DMS53 treated with DMSO at 0.1 percent for 48 hours (cell line): Measurements from ENCODE around the gene TRERF1.

Experiments used
- DNase-seq: peaks from one replicate; lab custom pipeline; 2025; ENCODE audit not compliant: unreplicated experiment; lab: John Stamatoyannopoulos, UW

The TRERF1 gene

DNA sequence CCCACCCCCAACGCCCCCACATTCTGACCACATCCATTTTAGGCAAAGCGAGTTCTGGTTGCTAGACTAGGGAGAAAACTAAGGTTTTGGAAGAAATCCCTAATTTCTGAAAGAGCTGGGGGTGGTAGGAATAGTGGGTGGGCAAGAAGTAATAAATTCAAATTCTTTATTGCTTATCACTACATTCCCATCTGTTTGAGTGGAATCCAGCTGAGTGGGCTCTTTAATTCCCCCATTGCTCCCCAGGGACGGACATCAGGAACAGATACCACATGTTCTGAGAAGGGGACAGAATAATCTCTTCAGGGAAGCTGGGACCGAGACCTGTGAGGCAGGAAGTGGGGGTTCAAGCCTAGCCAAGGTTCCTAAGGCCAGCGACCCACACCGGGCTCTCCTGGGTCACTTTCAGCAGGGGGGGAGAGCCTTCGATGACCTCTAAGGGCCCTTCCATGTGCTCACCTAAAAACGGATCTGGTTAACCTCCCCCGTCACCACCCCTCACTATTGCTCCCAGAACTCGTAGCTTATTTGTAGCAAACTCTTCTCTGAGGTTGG, 191.8 kb downstream of the TRERF1 start:
- no peak for DNase-seq

DNA sequence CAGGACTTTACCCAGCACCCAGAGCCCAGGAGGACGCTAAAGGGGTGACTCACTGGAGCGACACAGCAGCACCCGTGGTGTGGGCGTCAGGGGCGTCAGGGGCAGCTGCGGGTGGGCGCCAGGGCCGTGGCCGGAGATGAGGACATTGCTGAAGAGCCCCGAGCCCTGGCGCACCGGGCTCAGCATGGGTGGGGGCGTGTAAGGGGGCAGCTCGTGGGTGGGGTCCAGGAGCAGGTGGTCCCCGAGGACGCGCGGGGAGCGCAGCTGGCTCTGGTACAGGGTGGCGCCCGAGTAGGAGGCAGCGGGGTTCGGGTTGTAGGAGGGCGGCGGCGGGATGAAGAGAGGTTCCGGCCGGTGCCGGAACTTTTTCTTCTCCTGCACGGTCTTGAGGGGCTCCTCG, 192.4 kb downstream of the TRERF1 start:
- no peak for DNase-seq

DNA sequence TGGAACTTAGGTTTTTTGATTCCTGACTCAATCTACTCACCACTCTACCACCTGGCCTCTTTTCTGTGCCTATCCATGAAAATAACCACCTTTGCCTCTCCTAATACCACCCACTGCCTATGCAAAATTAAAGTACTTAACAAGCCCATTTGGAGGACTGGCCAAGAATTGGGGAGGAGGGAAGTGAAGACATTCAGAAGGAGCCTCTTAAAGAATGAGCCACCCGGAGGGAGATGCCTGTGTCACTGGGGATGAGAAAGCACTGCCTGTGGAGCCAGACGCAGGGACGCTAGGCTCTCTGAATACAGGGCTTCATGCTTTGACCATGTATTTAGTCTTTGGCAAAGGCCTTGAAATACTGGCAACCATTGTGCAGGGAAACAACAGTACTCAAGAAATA, 194.1 kb downstream of the TRERF1 start:
- no peak for DNase-seq

DNA sequence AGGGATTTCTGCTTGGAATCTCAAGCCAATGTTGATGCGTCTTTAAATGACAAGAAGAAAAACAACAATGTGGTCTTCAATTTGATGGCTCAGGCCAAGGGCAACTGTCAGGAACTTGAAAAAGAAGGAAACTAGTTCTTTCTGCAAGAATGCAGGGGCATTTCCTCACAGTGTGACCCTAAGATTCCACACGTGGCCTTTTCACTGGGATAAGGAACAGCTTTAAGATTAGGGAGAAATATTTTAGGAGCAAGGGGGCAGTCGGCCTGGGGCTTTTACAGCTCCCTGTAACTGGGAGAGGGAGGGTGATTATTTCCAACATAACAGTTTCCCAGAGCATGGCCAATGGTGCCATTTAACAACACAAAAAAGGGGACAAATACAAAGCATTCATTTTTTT, 194.7 kb downstream of the TRERF1 start:
- no peak for DNase-seq

DNA sequence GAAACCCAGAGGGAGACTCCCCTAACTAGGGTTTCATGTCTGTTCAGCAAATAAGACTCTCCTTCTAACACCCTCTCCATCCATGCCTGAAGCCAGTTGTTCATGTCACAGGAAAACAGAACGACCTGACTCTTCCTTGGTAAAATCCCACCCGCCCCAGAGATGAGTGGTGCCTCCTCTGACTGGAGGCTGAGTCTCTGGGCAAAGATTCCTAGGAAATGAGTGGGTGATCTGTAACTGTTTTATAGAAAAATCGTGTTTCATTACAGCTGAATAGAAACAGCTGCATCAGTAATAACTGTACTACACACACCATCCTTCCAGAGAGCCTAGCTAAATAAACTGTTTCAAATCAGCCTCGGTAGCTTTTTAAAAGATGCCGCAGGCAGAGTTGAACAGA, 196.7 kb downstream of the TRERF1 start:
- no peak for DNase-seq

DNA sequence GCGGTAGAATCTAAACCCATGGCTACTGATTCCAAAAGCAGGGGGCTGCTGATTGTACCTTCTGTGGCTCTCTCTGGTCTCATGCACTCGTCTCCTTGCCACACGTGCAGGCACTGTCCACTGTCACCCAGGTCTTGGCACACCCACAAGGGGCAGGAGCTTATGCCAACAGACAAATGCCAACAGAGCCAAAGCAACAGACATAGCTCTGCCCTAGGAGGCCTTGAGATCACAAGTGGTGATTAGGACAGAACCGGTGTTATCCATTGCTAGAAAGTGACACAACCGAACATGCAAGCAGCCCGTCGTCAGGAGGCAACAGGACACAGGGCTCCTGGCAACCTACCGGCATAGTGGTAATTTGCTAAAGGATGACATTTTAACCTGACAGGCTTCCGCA, 197.2 kb downstream of the TRERF1 start:
- no peak for DNase-seq

DNA sequence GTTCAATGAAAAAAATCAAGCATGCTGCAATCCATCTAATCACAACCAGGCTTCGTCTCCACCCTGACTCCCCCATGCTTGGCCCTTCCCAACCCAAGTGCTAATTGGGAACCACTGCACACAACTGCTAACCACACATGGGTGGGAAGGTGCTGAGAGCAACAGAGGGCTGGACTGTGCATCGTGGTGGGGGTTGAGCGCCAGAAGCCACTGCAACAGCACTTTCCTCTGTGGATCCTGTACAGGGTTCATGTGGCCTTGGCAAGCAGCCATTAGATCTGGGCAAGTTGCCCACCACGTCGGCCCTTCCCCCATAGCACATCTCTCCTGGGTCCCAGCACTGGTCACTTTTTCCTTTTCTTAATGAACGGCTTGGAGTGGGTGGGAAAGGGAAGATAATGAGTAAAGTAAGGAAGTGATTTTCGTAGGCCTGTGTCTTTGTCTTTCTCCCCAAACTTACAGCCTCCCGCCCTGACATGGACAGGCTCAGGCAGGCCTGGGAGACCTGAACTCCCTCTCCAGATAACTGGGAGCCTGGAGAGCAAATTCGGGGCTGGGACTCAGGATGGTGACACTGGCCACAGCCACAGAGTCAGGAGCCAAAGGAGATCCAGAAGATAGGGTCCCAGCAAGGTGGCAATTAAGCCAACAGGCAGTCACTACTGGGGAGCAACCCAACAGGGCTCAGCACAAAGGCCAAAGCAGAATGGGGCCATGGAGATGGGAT, 199.7 kb downstream of the TRERF1 start:
- DNase-seq: no peak

DNA sequence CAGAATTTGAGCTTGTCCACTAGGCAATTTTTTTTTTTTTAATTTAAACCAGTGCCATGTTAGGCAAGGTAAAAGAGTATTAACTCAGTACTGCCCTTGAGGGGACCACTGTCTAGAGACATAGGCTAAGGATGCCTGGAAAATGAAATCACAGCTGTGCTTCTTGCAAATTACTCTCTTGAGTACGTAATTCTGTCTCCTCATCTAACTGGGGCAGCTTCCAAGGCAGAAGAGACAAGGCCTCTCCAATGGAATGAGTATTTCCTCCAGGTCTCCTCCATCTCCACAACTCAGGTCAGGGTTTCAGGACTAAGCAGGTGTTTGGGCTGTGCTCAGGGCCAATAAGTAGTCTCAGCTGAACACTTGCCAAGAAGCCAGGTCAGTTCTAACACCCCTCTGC, 200.2 kb downstream of the TRERF1 start:
- no peak for DNase-seq

DNA sequence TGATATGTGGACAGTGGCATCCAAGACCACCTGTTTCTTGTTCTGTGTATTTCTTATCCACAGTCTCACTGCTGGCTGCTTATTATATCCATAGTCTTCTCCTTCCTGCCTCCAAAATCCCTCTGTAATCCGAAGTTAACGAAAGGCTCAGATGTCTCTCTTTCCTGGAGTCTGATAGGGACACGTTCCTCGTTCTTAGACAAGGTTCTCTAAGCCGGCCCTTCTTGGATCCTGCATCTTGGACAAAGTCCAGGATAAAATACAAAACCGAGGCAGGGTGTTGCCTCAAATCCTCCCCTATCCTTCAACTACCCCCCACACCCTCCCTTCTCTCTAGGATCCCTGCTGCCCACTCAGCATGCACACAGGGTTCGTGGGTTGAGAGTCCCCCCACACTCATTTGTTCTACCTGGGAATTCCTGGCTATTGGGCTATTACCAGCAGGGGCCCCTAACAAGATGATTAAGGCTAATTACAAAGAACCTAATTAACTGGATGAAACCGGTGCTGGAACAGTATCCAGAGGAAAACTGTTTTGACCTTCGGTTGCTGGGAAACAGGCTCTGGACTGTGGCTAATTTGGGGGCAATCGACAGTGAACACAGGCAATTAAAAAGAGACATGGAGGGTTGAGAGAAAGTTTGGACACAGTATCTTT, 201.3 kb downstream of the TRERF1 start:
- DNase-seq: no peak

DNA sequence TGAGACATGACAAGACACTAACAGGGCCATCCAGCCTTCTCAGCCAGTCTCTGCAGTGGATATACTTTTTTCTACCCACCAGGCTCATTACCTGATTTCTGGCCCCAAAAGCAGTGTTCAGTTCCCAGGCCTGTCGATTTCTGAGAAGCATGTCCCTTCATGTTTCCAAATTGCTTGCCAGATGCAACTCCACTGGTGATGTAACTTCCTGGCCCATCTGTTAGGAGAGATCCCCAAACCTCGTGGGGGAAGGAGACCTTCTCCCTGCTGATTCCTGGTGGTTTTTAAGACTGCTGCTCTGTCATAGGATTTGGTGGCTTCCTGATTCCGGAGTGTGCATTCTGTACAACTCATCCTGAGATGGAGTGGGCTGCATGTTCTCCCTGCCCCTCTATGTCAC, 202.4 kb downstream of the TRERF1 start:
- DNase-seq: no peak

DNA sequence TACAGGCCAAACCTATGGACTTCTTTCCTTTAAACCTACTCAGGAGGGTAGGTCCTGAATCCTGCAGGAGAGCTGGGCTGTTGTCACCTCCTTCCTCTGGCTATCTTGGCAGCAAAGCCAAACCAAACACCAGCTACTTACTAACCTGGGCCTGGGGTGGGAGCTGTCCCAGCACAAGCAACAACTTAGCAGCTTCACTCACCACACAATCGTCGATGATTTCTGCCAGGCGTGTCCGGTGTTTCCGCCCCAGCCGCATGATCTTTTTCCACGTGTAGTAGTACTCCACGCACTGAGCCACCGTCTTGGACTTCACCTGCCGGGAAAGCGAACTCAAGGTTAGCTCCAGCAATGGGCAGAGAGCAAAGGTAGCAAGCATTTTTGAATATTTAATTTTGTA, 208.7 kb downstream of the TRERF1 start:
- DNase-seq: no peak

DNA sequence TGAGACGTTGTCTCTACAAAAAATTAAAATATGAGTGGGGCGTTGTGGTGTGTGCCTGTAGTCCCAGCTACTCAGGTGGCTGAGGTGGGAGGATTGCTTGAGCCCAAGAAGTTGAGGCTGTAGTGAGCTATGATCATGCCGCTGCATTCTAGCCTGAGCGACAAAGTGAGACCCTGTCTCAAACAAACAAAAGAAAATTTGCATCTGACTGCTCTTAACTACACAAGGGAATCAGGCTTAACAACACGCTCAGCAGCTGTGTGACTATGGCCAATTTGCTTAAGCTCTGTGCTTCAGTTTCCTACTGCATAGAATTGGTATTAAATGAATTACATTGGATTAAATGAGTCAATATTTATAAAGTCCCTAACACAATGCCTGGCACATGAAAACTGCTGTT, 209.8 kb downstream of the TRERF1 start:
- no peak for DNase-seq

DNA sequence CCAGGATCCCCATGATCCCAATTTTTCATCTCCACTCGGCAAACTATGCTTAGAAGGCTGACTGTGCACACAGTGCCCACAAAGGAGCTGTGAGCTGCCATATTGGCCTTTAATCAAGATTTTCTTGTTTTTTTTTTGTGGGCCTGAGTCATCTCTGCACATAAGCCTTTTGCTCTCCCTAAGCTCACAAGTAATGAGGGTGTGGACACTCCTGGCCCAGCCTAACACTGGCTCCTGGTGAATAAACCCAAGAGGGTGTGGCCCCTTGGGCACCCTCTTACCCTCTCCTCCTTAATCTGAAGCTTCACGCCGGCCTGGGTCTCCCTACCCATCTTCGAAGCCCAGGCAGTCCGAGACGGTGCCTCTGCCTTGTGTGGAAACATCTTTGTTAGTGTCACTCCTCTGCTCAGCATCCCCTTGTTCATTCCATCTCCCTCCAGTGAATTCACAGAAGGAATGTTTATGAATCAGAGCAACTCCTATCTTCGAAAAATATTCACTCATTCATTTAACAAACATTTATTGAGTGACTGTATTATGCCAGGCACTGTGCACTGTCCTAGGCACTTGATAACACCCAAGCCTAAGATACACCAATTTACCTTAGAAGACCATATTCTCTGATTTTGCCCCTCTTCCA, 211.9 kb downstream of the TRERF1 start:
- no peak for DNase-seq

DNA sequence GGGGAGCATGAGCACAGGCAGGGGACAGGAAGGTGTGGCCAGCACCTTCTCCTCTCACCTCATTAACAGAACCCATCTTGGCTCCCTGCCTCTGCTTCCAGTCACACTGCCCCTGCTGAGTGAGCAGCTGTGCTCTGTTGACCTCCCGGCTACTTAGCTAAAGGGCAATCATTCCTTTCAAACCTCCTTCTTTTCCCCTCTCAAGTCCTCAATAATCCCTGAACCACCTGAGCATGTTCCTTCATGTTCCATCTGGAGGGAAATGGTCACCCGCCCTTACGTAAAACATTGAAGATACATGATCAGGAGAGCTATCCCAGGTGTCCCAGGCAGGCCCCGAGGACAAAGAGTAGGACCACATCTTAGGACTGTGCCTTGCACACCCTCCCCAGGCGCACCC, 212.4 kb downstream of the TRERF1 start:
- no peak for DNase-seq

DNA sequence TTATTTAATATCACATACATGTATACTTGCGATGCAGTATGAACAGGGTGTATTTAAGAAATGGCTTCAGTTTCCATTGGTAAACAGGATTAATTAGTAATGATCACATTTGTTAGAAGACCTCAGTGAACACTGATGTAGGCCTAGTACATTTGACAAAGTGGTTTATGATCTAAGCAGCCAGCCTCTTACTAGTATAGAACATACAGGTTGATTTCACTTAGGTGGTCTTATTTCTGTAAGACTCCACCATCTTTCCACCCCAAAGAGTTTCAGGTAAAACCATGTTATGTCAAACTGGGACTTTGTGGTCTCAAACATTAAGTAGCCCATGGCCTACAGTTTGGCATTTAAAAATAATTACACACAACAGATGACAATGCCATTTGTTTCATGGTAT, 213.9 kb downstream of the TRERF1 start:
- no peak for DNase-seq

DNA sequence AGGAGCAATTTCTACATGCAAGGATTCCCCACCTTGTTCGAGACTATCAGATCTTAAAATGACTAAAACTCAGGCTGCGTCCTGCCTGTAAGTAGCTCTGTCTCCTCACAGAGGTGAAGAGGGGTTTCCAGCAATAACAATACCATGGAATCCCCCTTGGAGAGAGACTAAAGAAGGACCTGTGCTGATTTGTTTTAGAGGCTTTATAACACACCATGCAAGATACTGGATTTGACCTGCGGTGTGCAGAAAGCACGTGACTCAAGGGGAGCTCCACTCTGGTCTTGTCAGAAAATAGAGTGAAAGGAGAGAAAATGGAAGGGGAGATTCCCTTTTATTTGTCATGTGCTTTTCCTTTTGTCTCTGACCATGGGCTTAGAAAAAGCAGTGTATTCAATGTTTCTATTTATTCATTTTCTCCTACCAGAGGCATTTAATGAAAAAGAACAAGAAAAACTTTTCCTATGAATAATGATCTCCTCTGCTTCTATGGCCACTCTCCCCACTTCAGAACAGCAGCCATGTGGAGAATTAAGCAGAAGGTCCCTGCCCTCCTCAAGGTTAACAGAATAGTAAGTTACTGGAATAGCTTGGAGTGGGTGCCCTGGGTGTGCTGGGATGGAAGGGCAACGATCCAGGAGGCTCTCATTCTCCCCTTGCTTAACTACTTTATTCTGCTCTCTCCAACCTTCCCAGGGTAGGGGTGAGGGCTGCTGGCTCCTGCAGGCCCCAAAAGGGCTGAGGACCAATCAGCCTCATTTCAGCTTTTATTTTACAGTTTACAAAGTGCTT, 214.8 kb downstream of the TRERF1 start:
- DNase-seq: no peak

DNA sequence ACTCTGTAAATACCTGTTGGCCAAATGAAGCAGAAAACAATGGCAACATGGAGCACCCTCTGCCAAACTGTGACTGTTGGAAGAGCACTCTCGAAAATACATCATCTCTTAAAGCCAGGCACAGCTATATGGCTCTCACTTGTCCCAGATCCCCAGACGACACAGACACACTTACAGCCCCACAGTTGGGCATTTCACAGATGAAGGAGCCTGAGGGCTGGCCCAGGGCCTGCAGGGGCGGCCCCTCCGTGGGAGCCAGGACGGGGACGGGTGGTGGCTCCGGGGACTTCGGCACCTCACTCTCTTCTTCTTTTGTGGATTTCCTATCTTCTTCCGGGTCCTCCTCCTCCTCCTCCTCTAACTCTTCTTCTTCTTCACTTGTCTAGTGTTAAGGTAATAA, 215.7 kb downstream of the TRERF1 start:
- no peak for DNase-seq

DNA sequence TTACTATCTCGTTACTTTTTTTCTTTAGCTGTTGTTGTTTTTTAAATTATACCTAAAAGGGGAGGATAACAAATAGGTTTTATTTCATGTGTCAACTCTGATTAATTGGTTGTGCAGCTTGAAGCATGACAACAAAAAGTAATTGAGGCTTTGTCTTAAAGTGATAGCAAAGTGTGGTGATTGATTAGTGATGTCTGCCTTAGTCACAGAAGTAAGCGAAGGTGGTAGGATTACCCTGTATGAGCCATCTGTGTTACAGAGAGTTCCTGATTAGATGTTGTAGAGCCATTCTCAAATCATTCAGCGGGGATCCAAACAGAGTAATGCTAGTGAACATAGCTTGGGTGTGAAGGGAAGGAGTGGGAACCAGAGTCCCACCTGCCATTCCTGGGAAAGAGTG, 219.7 kb downstream of the TRERF1 start:
- no peak for DNase-seq

DNA sequence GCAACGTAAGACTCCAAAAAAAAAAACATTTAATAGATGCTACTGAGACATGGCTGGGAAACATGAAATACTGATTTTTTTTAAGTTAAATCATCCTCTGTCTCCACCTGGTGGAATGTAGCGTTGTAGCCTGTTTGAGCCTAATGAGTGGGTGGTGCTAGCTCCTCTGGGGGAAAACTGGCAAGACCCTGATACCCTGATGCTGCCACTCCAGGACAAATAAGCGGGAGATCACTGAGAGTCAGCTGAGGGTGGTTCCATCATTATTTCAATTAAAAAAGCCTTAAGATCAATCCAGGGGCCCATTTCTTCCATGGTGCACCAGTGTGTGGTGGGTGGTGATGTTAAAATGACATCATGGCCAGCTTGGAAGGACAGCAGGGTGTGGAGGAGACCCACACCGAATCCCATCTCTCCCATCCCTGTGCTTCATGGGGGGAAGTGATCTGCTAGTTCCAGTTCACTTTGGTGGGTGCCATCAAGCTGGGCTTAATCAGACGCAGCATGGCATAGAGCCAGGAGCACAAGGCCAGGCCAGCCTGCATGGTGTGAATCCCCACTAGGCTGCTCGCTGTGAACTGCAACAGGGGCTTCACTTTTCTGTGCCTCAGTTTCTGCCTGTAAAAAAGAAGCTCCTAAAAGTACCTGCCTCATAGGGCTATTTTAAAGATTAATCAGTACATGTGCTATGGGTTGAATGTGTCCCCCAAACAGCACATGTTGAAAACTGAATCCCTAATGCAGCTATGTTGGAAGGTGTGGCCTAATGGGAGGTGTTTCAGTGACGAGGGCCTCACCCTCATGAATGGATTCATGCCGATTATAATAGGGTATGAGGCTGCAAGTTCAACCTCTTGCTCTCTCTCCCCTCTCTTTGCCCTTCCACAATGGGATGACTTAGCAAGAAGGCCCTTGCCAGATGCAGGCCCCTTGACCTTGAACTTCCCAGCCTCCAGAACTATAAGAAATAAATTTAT, 221.1 kb downstream of the TRERF1 start:
- no peak for DNase-seq

DNA sequence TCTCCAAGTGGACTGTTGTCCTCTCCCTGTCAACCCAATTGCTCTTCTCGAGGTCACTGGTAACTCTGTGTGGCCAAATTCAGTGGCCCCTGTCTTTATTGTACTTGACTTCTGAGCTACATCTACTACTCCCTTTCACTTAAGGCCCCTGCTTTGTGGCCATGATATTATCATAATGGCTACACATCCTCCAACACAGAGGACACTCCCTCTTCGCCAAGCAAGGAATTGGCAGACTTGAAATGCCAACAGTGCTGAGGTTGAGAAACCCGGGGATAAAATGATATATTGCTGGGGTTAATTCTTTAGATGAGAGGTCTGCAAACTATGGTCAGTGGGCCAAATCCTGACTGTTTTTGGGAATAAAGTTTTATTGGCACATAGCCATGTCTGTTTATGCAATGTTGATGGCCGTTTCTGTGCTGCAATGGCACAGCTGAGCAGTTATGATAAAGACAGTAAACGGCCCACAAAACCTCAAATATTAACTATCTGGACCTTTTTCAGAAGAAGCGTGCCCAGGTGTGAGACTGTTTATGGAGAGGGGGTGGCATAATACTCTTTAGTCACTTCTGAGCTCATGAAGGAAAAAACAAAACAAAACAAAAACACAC, 222.1 kb downstream of the TRERF1 start:
- no peak for DNase-seq
